Measurements from ENCODE around the gene KCNMB4. TPM values are rescaled to one million over a fixed set of nuclear protein-coding genes. Genes with fewer than 3 reads are reported as not detected.
"Not testable (repeated sequence)": the region's sequence is repeated elsewhere in the genome, so short reads cannot be mapped to it uniquely, and the experiment has no call there.

The KCNMB4 gene
- total RNA-seq, 6 experiments from 2014 or later: 0.16 to 1.1 (median 0.22) TPM

- Mint-ChIP-seq H3K27ac (no peak overlapping the region), H3K27me3 (ENCODE audit: insufficient read depth) (peaks cover 4% of the 10 kb centered on the region; the same call in 1 of the 2 replicates), H3K36me3 (ENCODE audit: low read depth) (no peaks in the 10 kb centered on the region; the same call in 1 of the 2 replicates), H3K9me3 (no peaks in the 10 kb centered on the region), H3K4me1 (ENCODE audit: low read depth) (peaks cover 11% of the 10 kb centered on the region; the same call in 1 of the 2 replicates), H3K4me3 (no peak overlapping the region)
- DNase-seq: no peak
- no peak for TF ChIP-seq CTCF (IDR thresholded peaks at IDR 0.05)
Observed at GRCh38 chr12:70379846-70380245, 13.8 kb downstream of the KCNMB4 start.

- H3K9me3 Mint-ChIP-seq: no peaks in the 10 kb centered on the region
- no peak overlapping the region for H3K27ac Mint-ChIP-seq
- peaks cover 11% of the 10 kb centered on the region; the same call in 1 of the 2 replicates for H3K4me1 Mint-ChIP-seq (ENCODE audit: low read depth)
- no peaks in the 10 kb centered on the region; the same call in 1 of the 2 replicates for H3K36me3 Mint-ChIP-seq (ENCODE audit: low read depth)
- DNase-seq: no peak
- no peak overlapping the region for H3K4me3 Mint-ChIP-seq
- TF ChIP-seq CTCF (IDR thresholded peaks at IDR 0.05): no peak
- 0 out of 2 replicates have a peak, but pooled peaks cover 2% of the 10 kb centered on the region for H3K27me3 Mint-ChIP-seq (ENCODE audit: insufficient read depth)
Observed at GRCh38 chr12:70383484-70383883, 17.4 kb downstream of the KCNMB4 start.

GRCh38 chr12:70383886-70384285 is 17.8 kb downstream of the KCNMB4 start:
- TF ChIP-seq CTCF (IDR thresholded peaks at IDR 0.05): no peak
- Mint-ChIP-seq H3K27ac (no peak overlapping the region), H3K36me3 (ENCODE audit: low read depth) (no peaks in the 10 kb centered on the region; the same call in 1 of the 2 replicates), H3K4me3 (no peak overlapping the region), H3K27me3 (ENCODE audit: insufficient read depth) (0 out of 2 replicates have a peak, but pooled peaks cover 2% of the 10 kb centered on the region), H3K9me3 (no peaks in the 10 kb centered on the region), H3K4me1 (ENCODE audit: low read depth) (peaks cover 11% of the 10 kb centered on the region; the same call in 1 of the 2 replicates)
- DNase-seq: no peak

- H3K36me3 Mint-ChIP-seq (ENCODE audit: low read depth): no peaks in the 10 kb centered on the region; the same call in 1 of the 2 replicates
- no peak overlapping the region for H3K27ac Mint-ChIP-seq
- H3K27me3 Mint-ChIP-seq (ENCODE audit: insufficient read depth): no peaks in the 10 kb centered on the region
- DNase-seq: no peak
- H3K4me3 Mint-ChIP-seq: no peak overlapping the region
- peaks cover 4% of the 10 kb centered on the region for H3K9me3 Mint-ChIP-seq
- peaks cover 11% of the 10 kb centered on the region; the same call in 1 of the 2 replicates for H3K4me1 Mint-ChIP-seq (ENCODE audit: low read depth)
- no peak for TF ChIP-seq CTCF (IDR thresholded peaks at IDR 0.05)
Observed at GRCh38 chr12:70386771-70387170, 20.7 kb downstream of the KCNMB4 start.

GRCh38 chr12:70389678-70390077 is 23.6 kb downstream of the KCNMB4 start:
- Mint-ChIP-seq H3K27me3 (ENCODE audit: insufficient read depth) (no peaks in the 10 kb centered on the region), H3K36me3 (ENCODE audit: low read depth) (no peaks in the 10 kb centered on the region; the same call in 1 of the 2 replicates), H3K27ac (no peak overlapping the region), H3K4me3 (no peak overlapping the region), H3K4me1 (ENCODE audit: low read depth) (peaks cover 11% of the 10 kb centered on the region), H3K9me3 (peaks cover 4% of the 10 kb centered on the region)
- no peak for DNase-seq
- no peak for TF ChIP-seq CTCF (IDR thresholded peaks at IDR 0.05)

- H3K4me1 Mint-ChIP-seq (ENCODE audit: low read depth): peaks cover 11% of the 10 kb centered on the region
- not testable (repeated sequence) for H3K9me3 Mint-ChIP-seq; H3K27me3 Mint-ChIP-seq (ENCODE audit: insufficient read depth); DNase-seq; H3K4me3 Mint-ChIP-seq; H3K27ac Mint-ChIP-seq; H3K36me3 Mint-ChIP-seq (ENCODE audit: low read depth)
Observed at GRCh38 chr12:70392631-70393030, 26.5 kb downstream of the KCNMB4 start.
